ENCODE results near the gene TPGS1. TPM values are rescaled to one million over a fixed set of nuclear protein-coding genes. Genes with fewer than 3 reads are reported as not detected.

The TPGS1 gene
- total and polyA plus RNA-seq, 2 experiments from 2014 or later: 56.2 to 67.1 TPM

GRCh38 chr19:498977-499623 is 8.2 kb upstream of the TPGS1 start:
- Histone ChIP-seq H3K27me3 (peaks cover 50% of the 10 kb centered on the region), H3K27ac (no peak overlapping the region), H3K4me3 (no peak overlapping the region), H3K36me3 (no peaks in the 10 kb centered on the region), H3K9me3 (ENCODE audit: low read depth) (no peaks in the 10 kb centered on the region), H3K4me1 (ENCODE audit: low read depth) (no peaks in the 10 kb centered on the region)
- TF ChIP-seq CTCF (IDR thresholded peaks at IDR 0.05; ENCODE audit: low read depth, low read length): no peak
- DNase-seq (ENCODE audit: low read depth in 1 of 2, low spot score in 1 of 2): no peak

- H3K27ac ChIP-seq: no peak overlapping the region
- no peak overlapping the region for H3K4me3 ChIP-seq
- no peaks in the 10 kb centered on the region for H3K4me1 ChIP-seq (ENCODE audit: low read depth)
- peaks cover 45% of the 10 kb centered on the region for H3K27me3 ChIP-seq
- no peaks in the 10 kb centered on the region for H3K36me3 ChIP-seq
- H3K9me3 ChIP-seq (ENCODE audit: low read depth): no peaks in the 10 kb centered on the region
- no peak for TF ChIP-seq CTCF (IDR thresholded peaks at IDR 0.05; ENCODE audit: low read depth, low read length)
- DNase-seq (ENCODE audit: low read depth in 1 of 2, low spot score in 1 of 2): no peak
Observed at GRCh38 chr19:501646-502045, 5.7 kb upstream of the TPGS1 start.

GRCh38 chr19:504616-505015 is 2.7 kb upstream of the TPGS1 start:
- peaks cover 3% of the 10 kb centered on the region for H3K4me1 ChIP-seq (ENCODE audit: low read depth)
- H3K36me3 ChIP-seq: no peaks in the 10 kb centered on the region
- H3K27me3 ChIP-seq: peaks cover 19% of the 10 kb centered on the region
- no peak overlapping the region for H3K4me3 ChIP-seq
- DNase-seq (ENCODE audit: low read depth in 1 of 2, low spot score in 1 of 2): no peak
- no peaks in the 10 kb centered on the region for H3K9me3 ChIP-seq (ENCODE audit: low read depth)
- no peak overlapping the region for H3K27ac ChIP-seq
- TF ChIP-seq CTCF (IDR thresholded peaks at IDR 0.05; ENCODE audit: low read depth, low read length): no peak

- peaks cover 2% of the 10 kb centered on the region for H3K27me3 ChIP-seq
- no peaks in the 10 kb centered on the region for H3K9me3 ChIP-seq (ENCODE audit: low read depth)
- H3K4me1 ChIP-seq (ENCODE audit: low read depth): peaks cover 11% of the 10 kb centered on the region
- H3K27ac ChIP-seq: peak overlapping the region; percentile 89
- DNase-seq (ENCODE audit: low read depth in 1 of 2, low spot score in 1 of 2): peak; percentile 95 to 100
- peak overlapping the region; percentile 83 for H3K4me3 ChIP-seq
- H3K36me3 ChIP-seq: no peaks in the 10 kb centered on the region
- TF ChIP-seq CTCF (IDR thresholded peaks at IDR 0.05; ENCODE audit: low read depth, low read length): peak; percentile 84
Observed at GRCh38 chr19:506404-507285, 652 bp upstream of the TPGS1 start.

GRCh38 chr19:508204-509150 is 1.2 kb downstream of the TPGS1 start:
- Histone ChIP-seq H3K4me3 (peak overlapping the region; percentile 83), H3K4me1 (ENCODE audit: low read depth) (peaks cover 11% of the 10 kb centered on the region), H3K36me3 (no peaks in the 10 kb centered on the region), H3K9me3 (ENCODE audit: low read depth) (no peaks in the 10 kb centered on the region), H3K27ac (no peak overlapping the region), H3K27me3 (no peaks in the 10 kb centered on the region)
- DNase-seq (ENCODE audit: low read depth in 1 of 2, low spot score in 1 of 2): no peak
- TF ChIP-seq CTCF (IDR thresholded peaks at IDR 0.05; ENCODE audit: low read depth, low read length): no peak

Data from cardiac muscle cell (in vitro differentiated cells and primary cell).